Measurements from ENCODE around the gene KCNQ1.

GRCh38 chr11:2408671-2409070 lies 36.1 kb upstream of the KCNQ1 start:
- TF ChIP-seq, protein P1, sequence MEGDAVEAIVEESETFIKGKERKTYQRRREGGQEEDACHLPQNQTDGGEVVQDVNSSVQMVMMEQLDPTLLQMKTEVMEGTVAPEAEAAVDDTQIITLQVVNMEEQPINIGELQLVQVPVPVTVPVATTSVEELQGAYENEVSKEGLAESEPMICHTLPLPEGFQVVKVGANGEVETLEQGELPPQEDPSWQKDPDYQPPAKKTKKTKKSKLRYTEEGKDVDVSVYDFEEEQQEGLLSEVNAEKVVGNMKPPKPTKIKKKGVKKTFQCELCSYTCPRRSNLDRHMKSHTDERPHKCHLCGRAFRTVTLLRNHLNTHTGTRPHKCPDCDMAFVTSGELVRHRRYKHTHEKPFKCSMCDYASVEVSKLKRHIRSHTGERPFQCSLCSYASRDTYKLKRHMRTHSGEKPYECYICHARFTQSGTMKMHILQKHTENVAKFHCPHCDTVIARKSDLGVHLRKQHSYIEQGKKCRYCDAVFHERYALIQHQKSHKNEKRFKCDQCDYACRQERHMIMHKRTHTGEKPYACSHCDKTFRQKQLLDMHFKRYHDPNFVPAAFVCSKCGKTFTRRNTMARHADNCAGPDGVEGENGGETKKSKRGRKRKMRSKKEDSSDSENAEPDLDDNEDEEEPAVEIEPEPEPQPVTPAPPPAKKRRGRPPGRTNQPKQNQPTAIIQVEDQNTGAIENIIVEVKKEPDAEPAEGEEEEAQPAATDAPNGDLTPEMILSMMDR (optimal IDR thresholded peaks at IDR 0.05 in 1 of 3, IDR thresholded peaks at IDR 0.05 in 1 of 3, conservative IDR thresholded peaks at IDR 0.05 in 1 of 3; ENCODE audit: extremely low read depth in 1 of 3, insufficient read depth in 2 of 3, low read length in 3 of 3): no peak
- TF ChIP-seq EZH2 (IDR thresholded peaks at IDR 0.05; ENCODE audit: low read length): no peak

All from keratinocyte (primary cell).